GM21825 (cell line): ENCODE results near the gene PDSS1.
"Not testable (repeated sequence)": the region's sequence is repeated elsewhere in the genome, so short reads cannot be mapped to it uniquely, and the experiment has no call there.

Experiments used
- ATAC-seq: cut with Tn5 transposase; IDR thresholded peaks from one replicate; pipeline ENCODE4 v1.9.1; 2021; ENCODE audit warnings: mild to moderate bottlenecking, moderate library complexity; ENCODE audit not compliant: unreplicated experiment

Gene PDSS1

DNA sequence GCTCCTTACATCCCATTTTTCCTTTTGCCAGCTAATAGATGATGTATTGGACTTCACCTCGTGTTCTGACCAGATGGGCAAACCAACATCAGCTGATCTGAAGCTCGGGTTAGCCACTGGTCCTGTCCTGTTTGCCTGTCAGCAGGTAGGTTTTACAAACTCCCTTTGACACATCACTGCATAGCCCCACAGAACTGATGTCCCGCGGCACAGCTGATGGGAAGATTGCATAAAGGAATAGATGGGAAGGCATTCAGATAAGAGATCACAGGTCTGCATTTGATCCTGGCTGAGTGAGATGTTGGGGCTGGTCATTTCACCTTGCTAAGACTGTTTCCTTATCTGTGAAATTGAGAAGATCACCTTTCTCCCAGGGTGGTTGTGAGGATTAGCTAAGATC is 37.9 kb downstream of the PDSS1 start:
- ATAC-seq, result no peak

GRCh38 chr10:26737730-26738129 is 40.2 kb downstream of the PDSS1 start:
- peak; percentile 78 for ATAC-seq

DNA sequence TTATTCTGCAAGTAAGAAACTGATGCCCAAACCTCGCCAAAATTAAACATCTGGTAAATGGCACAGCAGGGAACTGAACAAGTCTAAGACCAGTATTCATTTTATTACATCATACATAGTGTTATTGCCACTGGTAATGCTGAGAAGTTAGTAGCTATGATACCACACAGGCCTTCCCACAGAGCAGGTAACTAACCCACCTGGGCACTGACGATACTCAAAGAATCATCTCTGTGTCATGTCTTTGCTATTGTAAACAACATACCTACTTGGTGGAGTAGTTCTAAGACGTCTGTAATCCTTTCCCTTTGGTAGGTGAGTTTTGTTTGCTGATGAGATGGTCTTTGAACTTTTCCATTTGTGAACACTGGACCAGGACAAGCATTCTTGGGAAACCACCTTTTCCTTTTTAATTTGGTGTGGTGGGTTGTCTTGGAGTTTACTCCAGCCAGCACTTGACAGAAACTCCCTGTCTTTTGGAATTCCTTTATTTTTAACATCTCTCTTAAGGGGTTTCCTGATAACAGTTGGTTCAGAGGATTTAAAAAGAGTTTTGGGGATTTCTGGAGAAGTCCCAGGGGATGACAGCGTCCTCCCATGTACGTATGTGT is 40.9 kb downstream of the PDSS1 start:
- no peak for ATAC-seq

GRCh38 chr10:26739071-26739631 is 41.6 kb downstream of the PDSS1 start:
- peak; percentile 36 for ATAC-seq

DNA sequence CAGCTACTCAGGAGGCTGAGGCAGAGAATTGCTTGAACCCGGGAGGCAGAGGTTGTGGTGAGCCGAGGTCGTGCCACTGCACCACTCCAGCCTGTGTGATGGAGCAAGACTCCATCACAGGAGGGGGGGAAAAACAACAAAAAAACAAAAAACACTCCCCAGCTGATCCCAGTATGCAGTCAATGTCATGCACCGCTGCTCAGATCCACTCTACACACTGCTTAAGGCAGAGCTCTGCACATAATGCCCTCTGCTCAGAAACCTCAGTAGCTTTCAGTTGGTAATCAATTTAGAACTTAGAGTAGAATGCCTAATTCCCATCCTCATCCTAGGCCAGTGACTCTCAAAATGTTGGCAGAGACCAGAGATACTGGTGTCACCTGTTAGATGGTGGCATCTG is 43.9 kb downstream of the PDSS1 start:
- ATAC-seq, result no peak

- ATAC-seq, result no peak
Measured at GRCh38 chr10:26743091-26743490, 45.6 kb downstream of the PDSS1 start.

- ATAC-seq, result no peak
Measured at GRCh38 chr10:26743841-26744240, 46.3 kb downstream of the PDSS1 start.

DNA sequence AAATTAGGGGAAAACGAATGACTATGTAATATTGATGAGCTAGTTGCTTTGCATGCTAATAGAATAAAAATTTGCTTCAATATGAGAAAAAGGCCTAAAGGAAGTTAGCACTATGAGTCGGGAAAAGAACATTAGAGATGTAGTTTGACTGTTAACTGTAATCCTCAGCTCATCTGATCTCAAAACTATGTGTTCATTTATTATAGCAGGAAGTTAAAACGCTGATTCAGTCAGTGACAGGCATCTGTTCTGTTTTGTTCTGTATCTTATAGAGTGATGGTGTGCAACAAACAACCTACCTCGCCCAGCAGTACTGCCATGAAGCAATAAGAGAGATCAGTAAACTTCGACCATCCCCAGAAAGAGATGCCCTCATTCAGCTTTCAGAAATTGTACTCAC is 48.6 kb downstream of the PDSS1 start:
- ATAC-seq, result no peak

- peak; percentile 93 for ATAC-seq
Measured at GRCh38 chr10:26755443-26755903, 58.0 kb downstream of the PDSS1 start.

- no peak for ATAC-seq
Measured at GRCh38 chr10:26759008-26759407, 61.5 kb downstream of the PDSS1 start.

GRCh38 chr10:26765549-26765948 is 68.0 kb downstream of the PDSS1 start:
- no peak for ATAC-seq

DNA sequence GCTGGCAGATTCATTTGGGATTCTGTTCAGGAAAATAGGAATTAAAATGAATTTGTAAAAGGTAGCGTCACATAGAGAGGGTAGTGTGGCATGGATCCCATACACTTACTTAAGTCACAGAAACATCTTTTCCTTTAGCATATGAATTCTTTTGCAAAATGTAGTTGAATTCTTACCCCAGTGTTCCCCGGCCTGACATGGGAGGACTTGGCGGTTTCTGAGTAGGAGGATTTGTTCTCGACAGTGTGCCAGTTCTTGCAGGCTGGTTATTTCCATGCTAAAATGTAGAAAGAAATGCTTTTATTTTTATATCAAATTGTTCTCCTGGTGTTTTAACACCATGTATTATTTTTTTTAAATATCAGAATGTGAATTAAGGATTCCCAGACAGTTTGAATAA is 72.6 kb downstream of the PDSS1 start:
- no peak for ATAC-seq

DNA sequence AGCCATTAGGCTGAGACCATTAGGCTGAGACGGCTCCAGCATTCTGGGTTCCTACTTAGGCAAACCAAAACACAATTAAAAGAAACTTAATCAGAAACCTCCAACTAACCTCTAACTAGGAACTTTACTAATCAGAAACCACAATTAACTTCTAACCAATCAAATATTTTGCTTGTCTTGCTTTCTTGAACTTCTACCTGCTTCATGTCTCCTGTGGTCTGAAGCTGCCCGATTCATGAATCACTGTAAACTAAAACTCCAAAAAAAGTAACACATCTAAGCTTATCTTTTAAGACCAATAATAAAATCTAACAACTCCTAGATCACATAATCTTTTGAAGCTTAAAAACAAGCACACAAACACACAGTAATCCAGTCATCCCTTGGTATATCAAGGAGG is 76.1 kb downstream of the PDSS1 start:
- ATAC-seq, result no peak

- ATAC-seq, result no peak
Measured at GRCh38 chr10:26776258-26776657, 78.8 kb downstream of the PDSS1 start.

- no peak for ATAC-seq
Measured at GRCh38 chr10:26777686-26778085, 80.2 kb downstream of the PDSS1 start.

DNA sequence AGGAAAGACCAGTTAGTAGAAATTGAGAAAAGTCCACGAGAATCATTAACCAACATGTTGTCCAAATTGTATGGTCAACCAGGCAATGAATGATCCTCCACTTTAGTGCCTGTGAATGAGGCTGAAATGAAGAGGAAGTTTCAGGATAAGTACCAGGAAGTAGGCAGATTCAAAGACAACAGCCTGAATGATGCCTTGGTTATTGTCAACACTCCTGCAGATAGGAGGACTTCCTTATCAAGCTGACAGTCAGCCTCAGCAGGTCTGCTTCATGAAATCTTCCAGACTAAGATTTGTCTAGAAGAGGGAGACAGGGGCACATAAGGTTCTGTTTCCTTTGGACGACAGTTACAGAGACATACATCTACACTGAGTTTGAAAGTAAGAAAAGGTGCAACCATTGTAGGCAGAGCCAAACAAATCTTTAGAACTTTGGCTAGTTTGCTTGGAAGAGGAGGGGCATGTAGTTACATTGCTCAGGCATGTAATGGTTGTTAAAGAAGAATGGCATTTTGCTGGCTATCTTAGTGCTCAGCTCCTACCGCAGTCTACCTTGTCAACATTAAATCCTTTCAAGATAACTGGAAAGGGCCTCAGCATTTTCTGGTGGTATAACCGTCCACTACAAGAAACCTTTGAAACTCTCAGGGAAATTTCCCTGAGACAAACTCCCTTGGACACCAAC is 81.8 kb downstream of the PDSS1 start:
- ATAC-seq, result no peak

- peak; percentile 34 for ATAC-seq
Measured at GRCh38 chr10:26780106-26780792, 82.7 kb downstream of the PDSS1 start.

GRCh38 chr10:26780793-26781601 is 83.5 kb downstream of the PDSS1 start:
- ATAC-seq, result peak; percentile 66

DNA sequence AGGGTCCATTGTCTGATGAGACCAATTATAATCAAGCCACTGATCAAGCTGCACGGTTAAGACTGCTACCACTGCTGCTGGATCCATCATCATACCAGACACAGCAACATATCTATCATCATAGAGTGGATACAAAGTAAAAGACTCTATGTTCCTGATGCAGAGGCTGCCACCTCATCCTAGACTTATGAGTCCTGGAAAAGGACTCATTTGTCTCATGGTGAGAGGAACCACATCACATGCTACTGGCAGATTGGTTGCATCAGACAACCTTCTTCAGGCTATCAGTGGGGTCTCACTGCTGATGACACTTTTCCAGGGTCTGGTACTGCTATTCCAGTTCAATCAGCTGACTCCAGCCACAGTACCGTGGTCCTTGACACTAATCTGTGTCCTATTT is 84.3 kb downstream of the PDSS1 start:
- peak; percentile 7 for ATAC-seq

DNA sequence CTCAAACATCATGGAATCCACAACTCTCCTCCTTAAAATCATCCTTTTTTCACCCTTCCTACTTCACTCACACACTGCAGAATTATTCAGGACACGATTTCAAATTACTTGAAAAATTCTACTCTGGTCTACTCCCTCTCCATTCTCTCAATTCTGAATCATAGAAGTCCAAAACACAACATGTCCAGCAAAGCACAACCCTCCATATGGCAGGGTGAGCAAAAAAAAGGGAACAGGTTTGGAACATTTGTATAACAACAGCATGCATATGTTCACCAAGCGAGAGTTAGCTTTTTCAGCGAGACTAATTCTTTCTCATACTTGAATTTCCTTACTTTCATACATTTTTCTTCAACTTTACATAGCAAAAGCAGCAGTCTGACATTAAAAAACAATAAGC is 89.9 kb downstream of the PDSS1 start:
- ATAC-seq, result no peak

DNA sequence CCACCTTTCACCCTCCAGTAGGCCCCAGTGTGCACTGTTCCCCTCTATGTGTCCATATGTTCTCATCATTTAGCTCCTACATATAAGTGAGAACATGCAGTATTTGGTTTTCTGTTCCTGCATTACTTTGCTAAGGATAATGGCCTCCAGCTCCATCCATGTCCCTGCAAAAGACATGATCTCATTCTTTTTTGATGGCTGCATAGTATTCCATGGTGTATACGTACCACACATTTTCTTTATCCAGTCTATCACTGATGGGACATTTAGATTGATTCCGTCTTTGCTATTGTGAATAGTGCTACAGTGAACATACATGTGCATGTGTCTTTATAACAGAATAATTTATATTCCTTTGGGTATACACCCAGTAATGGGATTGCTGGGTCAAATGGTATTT is 92.3 kb downstream of the PDSS1 start:
- not testable (repeated sequence) for ATAC-seq
